Heart right ventricle (tissue), 16 donors: ENCODE results near the gene C16orf74. TPM values are rescaled to one million over a fixed set of nuclear protein-coding genes. Genes with fewer than 3 reads are reported as not detected.

Experiments used
- ATAC-seq, 8 donors: fragments of 200-7000 bp; cut with Tn5 transposase; one replicate each; pipeline ENCODE4 v1.9.1; 2020; ENCODE audit warnings: mild to moderate bottlenecking in 8 of 8, moderate library complexity in 8 of 8, moderate number of reproducible peaks in 1 of 8
- DNase-seq, 2 donors: peaks; one replicate each; pipeline ENCODE4 v3.0.0-alpha.2; 2020
- H3K27ac ChIP-seq, 10 donors: fragments of 200-600 bp; sonication (generic) in 2 of 10; one replicate each; pipeline versions ENCODE4 v1.5.0 to v1.8.0; 2020 to 2022; ENCODE audit warnings: mild to moderate bottlenecking in 3 of 10
- H3K27me3 ChIP-seq, 7 donors: fragments of 200-600 bp; one replicate each; pipeline ENCODE4 v1.8.0; 2021 to 2022; ENCODE audit warnings: mild to moderate bottlenecking in 2 of 7
- H3K36me3 ChIP-seq, 9 donors: fragments of 200-600 bp; sonication (generic) in 1 of 9; one replicate each; pipeline versions ENCODE4 v1.5.0 to v1.8.0; 2020 to 2022; ENCODE audit warnings: mild to moderate bottlenecking in 2 of 9
- H3K4me1 ChIP-seq, 9 donors: fragments of 200-600 bp; sonication (generic) in 1 of 9; one replicate each; pipeline versions ENCODE4 v1.5.0 to v1.8.0; 2020 to 2022; ENCODE audit warnings: mild to moderate bottlenecking in 4 of 9
- H3K4me3 ChIP-seq, 10 donors: fragments of 200-600 bp; sonication (generic) in 2 of 10; one replicate each; pipeline versions ENCODE4 v1.5.0 to v1.8.0; 2020 to 2022; ENCODE audit warnings: mild to moderate bottlenecking in 7 of 10, moderate library complexity in 2 of 10
- H3K9me3 ChIP-seq, 11 donors: fragments of 200-600 bp in 10 of 11; sonication (generic) in 2 of 11; one replicate each; pipeline versions ENCODE4 v1.5.0 to v1.8.0; 2013 to 2022; ENCODE audit warnings: mild to moderate bottlenecking in 2 of 11, control low read depth in 1 of 11, moderate library complexity in 1 of 11
- CTCF ChIP-seq, 9 donors: fragments of 200-600 bp; sonication (generic) in 2 of 9; IDR thresholded peaks; one replicate each; pipeline versions ENCODE4 v1.5.0 to v1.8.0; 2021 to 2022; ENCODE audit warnings: antibody characterized with exemption in 9 of 9, mild to moderate bottlenecking in 5 of 9, moderate library complexity in 1 of 9
- WGBS, 2 donors: extraction: QIAGEN DNeasy Blood & Tissue Kit; methylation state at CpG; one replicate each; pipeline ENCODE4 v1.1.7; 2013; ENCODE audit warnings: inconsistent platforms in 1 of 2; 5-methylcytosine and 5-hydroxymethylcytosine counted together
- intact Hi-C, 10 donors: fragments of 100-400 bp; cut with DNase I; formaldehyde crosslinking; loops; one replicate each; pipeline versions ENCODE4 v1.11.1 to v1.14.2; 2022
- polyA plus RNA-seq, 2 donors: library from polyadenylated mRNA; stranded (reverse); fragments of 200-250 nt; gene quantifications; one replicate each; pipeline ENCODE4 v1.2.3, GENCODE V29; 2013
- total RNA-seq, 10 donors: library from RNA; stranded (reverse); fragmentation: NEBNext Ultra II Directional in 3 of 10; extraction: Animal tissue kit (Norgen Biotek cat#: 25700) in 3 of 10; gene quantifications; one replicate each; pipeline versions ENCODE4 v1.2.1 to v1.2.4, GENCODE V29; 2021 to 2023
- donor health status: Arrhythmogenic right ventricular cardiomyopathy.
- donor health status: ischemic (EF 13 %, LVEDD 7.1; RV severe dilation, severe dysfunction).
- donor health status: healthy with polysubstance abuse.
- donor health status: DM: no; HTN: yes; CAD: no.
- donor health status: DM: no; HTN: no; CAD: no.
- donor health status: ischemic (EF 25% LVEDD 6.9; RV normal size, moderate dysfunction).
- donor health status: ischemic (EF 25% LVEDD 5.7; RV mildly dilated, moderate dysfunction).
- donor health status: healthy.
- donor health status: DM: yes; HTN: yes; CAD: no.
- donor health status: Ischemic cardiomyopathy.
- donor health status: ischemic (EF 35%, LVEDD 5.7; RV mildly dilated, moderate dysfunction).
- donor health status: nonischemic (EF 11% LVEDD 7.7; RV severe dilation, severe dysfunction).
- donor health status: DM: yes; HTN: yes; CAD: no.
- donor health status: PGD.
- donor health status: ischemic (EF 29% LVEDD 5.4; RV normal size, mild dysfunction).
- donor health status: nonischemic (EF 23%, LVEDD 6.1; RV moderate dilation, normal function).

The C16orf74 gene
- total and polyA plus RNA-seq, 12 donors, result 0.56 to 6.5 (median 1.2) TPM

- TF ChIP-seq CTCF (IDR thresholded peaks at IDR 0.05), result no peak
- DNase-seq (no peak), ATAC-seq (peak in 2 of 8 donors; percentile 8 to 28)
- H3K27me3 ChIP-seq, result peaks cover 0 to 42% (median 29%) of the 10 kb centered on the region in 7 donors
- no peaks in the 10 kb centered on the region for H3K9me3 ChIP-seq
- H3K4me3 ChIP-seq, result no peak overlapping the region
- intact Hi-C loops, result no loop called here
- H3K36me3 ChIP-seq, result no peaks in the 10 kb centered on the region
- 73 to 77% methylated on average over 12 of the region's 12 CpGs for WGBS, 2 donors
- peaks cover 0 to 4% (median 0%) of the 10 kb centered on the region in 9 donors for H3K4me1 ChIP-seq
- no peak overlapping the region for H3K27ac ChIP-seq
These were observed 51.8 kb downstream of the C16orf74 start for GRCh38 chr16:85698935-85699558.

GRCh38 chr16:85698459-85698891 is 52.4 kb downstream of the C16orf74 start:
- H3K27me3 ChIP-seq, result peaks cover 0 to 42% (median 29%) of the 10 kb centered on the region in 7 donors

GRCh38 chr16:85697431-85697830 is 53.5 kb downstream of the C16orf74 start:
- H3K4me1 ChIP-seq, result peaks cover 0 to 4% (median 0%) of the 10 kb centered on the region in 9 donors
- no peak overlapping the region for H3K27ac ChIP-seq
- H3K4me3 ChIP-seq, result no peak overlapping the region
- peaks cover 0 to 42% (median 29%) of the 10 kb centered on the region in 7 donors for H3K27me3 ChIP-seq
- WGBS, 2 donors, result 78 to 79% methylated on average over 14 of the region's 14 CpGs
- intact Hi-C loops, result no loop called here
- ATAC-seq, result no peak
- no peak for TF ChIP-seq CTCF (IDR thresholded peaks at IDR 0.05)
- no peaks in the 10 kb centered on the region for H3K36me3 ChIP-seq
- DNase-seq, result no peak
- no peaks in the 10 kb centered on the region for H3K9me3 ChIP-seq

More at GRCh38 chr16:85698459-85698891, 52.4 kb downstream of the C16orf74 start:
- DNase-seq, result no peak
- peak in 1 of 8 donors; percentile 6 for ATAC-seq
- Histone ChIP-seq H3K9me3 (no peaks in the 10 kb centered on the region), H3K4me1 (peaks cover 0 to 4% (median 0%) of the 10 kb centered on the region in 9 donors), H3K27ac (no peak overlapping the region), H3K4me3 (no peak overlapping the region), H3K36me3 (no peaks in the 10 kb centered on the region)
- 91 to 97% methylated on average over 7 of the region's 7 CpGs for WGBS, 2 donors
- intact Hi-C loops, result no loop called here
- TF ChIP-seq CTCF (IDR thresholded peaks at IDR 0.05), result no peak

GRCh38 chr16:85696781-85697180 is 54.1 kb downstream of the C16orf74 start:
- ATAC-seq (no peak), DNase-seq (no peak)
- Histone ChIP-seq H3K4me1 (peaks cover 0 to 4% (median 0%) of the 10 kb centered on the region in 9 donors), H3K9me3 (no peaks in the 10 kb centered on the region), H3K27ac (no peak overlapping the region), H3K4me3 (no peak overlapping the region), H3K36me3 (no peaks in the 10 kb centered on the region), H3K27me3 (peaks cover 0 to 42% (median 29%) of the 10 kb centered on the region in 7 donors)
- no peak for TF ChIP-seq CTCF (IDR thresholded peaks at IDR 0.05)
- intact Hi-C loops, result no loop called here
- 65 to 68% methylated on average over 16 of the region's 16 CpGs for WGBS, 2 donors
